Measurements from ENCODE around the gene ZNF532.

GRCh38 chr18:58860747-58861231 is 3.9 kb upstream of the ZNF532 start:
- TF ChIP-seq CTCF (IDR thresholded peaks at IDR 0.05) (no peak), POLR2A (IDR thresholded peaks at IDR 0.05) (no peak)

Data from heart left ventricle (tissue), 13 donors.